ENCODE results near the gene NCAPG. TPM values are rescaled to one million over a fixed set of nuclear protein-coding genes. Genes with fewer than 3 reads are reported as not detected.

The NCAPG gene
- total and polyA plus RNA-seq, 9 of the 15 experiments (the other 6 are each of a cell fraction or from before 2014, with no cell fraction given), result 25.6 to 102 (median 65.3) TPM

GRCh38 chr4:17762726-17763125 is 48.1 kb upstream of the NCAPG start (continued):
- TF ChIP-seq, protein P1, sequence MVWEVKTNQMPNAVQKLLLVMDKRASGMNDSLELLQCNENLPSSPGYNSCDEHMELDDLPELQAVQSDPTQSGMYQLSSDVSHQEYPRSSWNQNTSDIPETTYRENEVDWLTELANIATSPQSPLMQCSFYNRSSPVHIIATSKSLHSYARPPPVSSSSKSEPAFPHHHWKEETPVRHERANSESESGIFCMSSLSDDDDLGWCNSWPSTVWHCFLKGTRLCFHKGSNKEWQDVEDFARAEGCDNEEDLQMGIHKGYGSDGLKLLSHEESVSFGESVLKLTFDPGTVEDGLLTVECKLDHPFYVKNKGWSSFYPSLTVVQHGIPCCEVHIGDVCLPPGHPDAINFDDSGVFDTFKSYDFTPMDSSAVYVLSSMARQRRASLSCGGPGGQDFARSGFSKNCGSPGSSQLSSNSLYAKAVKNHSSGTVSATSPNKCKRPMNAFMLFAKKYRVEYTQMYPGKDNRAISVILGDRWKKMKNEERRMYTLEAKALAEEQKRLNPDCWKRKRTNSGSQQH (CRISPR knock-in tag; IDR thresholded peaks at IDR 0.05), result no peak
- TF ChIP-seq CHD2 (IDR thresholded peaks at IDR 0.05; ENCODE audit: low read depth, low read length) (no peak), CXXC5 (CRISPR knock-in tag; IDR thresholded peaks at IDR 0.05) (no peak), ZNF707 (CRISPR knock-in tag; conservative IDR thresholded peaks at IDR 0.05) (no peak), ARHGAP35 (IDR thresholded peaks at IDR 0.05; ENCODE audit: partially characterized antibody) (no peak)

- H3K9ac ChIP-seq (ENCODE audit: insufficient read depth in 1 of 2, low read depth in 2 of 2, low read length in 2 of 2), result no peak overlapping the region
- H3K36me3 ChIP-seq (ENCODE audit: control insufficient read depth, insufficient read depth, low read length), result no peaks in the 10 kb centered on the region
- no peak overlapping the region for H3K4me3 ChIP-seq
- ATAC-seq (no peak), DNase-seq (ENCODE audit: extremely low read depth in 1 of 4, low spot score in 3 of 4) (no peak), FAIRE-seq (no peak)
- in situ Hi-C loops (cut with MboI), result no loop called here
- no peak overlapping the region for H2AFZ ChIP-seq (ENCODE audit: low read depth, low read length)
- H3K4me1 ChIP-seq (replicated peaks in 1 of 2; ENCODE audit: control insufficient read depth in 2 of 2, insufficient read depth in 2 of 2, low read length in 2 of 2), result peaks cover 0 to 7% of the 10 kb centered on the region in 2 experiments; a peak in 1 of 5 replicates
- no peak overlapping the region for H3K27ac ChIP-seq (ENCODE audit: extremely low read depth, low read depth, low read length)
- intact Hi-C loops (cut with micrococcal nuclease), result no loop called here
- BruUV-seq (replicated peaks), result no TSS peak
- no peaks in the 10 kb centered on the region for H4K20me1 ChIP-seq (replicated peaks; ENCODE audit: control insufficient read depth, insufficient read depth, low read length)
- H3K9me3 ChIP-seq (replicated peaks; ENCODE audit: control insufficient read depth, insufficient read depth, low read depth, low read length), result peaks cover 3% of the 10 kb centered on the region; the same call in 1 of the 2 replicates
- no peaks in the 10 kb centered on the region for H3K79me2 ChIP-seq (ENCODE audit: control insufficient read depth, insufficient read depth, low read length)
- POLR2A ChIA-PET, result interaction anchor here (0.8 to 1.3 kb wide), 3 partner anchors 11 to 68 kb away, joined by 4 read pairs; partner anchors contain the start of gene DCAF16
- TF ChIP-seq POLR3G (IDR thresholded peaks at IDR 0.05; ENCODE audit: extremely low read depth, insufficient read length, insufficient replicate concordance), result no peak
- no peak overlapping the region for H3K4me2 ChIP-seq (ENCODE audit: insufficient read depth, low read length)
- no peaks in the 10 kb centered on the region for H3K9me1 ChIP-seq (ENCODE audit: control insufficient read depth, insufficient read depth, low read length)
- peaks cover 7 to 9% of the 10 kb centered on the region in 2 experiments; a peak in 4 of 5 replicates for H3K27me3 ChIP-seq (ENCODE audit: control insufficient read depth in 2 of 2, insufficient read depth in 2 of 2, low read length in 2 of 2)
- CTCF ChIA-PET (ENCODE audit: low intra/inter-chr PET ratio), result no interaction called here
- WGBS (ENCODE audit: insufficient coverage, low coverage, missing lambda C conversion rate), result 3% methylated on average over 3 of the region's 3 CpGs
Observed at GRCh38 chr4:17763416-17763815, 47.4 kb upstream of the NCAPG start.

All from K562 (cell line).